Activated T-cell treated with anti-CD3 and anti-CD28 coated beads, Interleukin-2, amount 50 U/mL, for 72 hours (primary cell): ENCODE measurements around the gene PLD5. TPM values are rescaled to one million over a fixed set of nuclear protein-coding genes. Genes with fewer than 3 reads are reported as not detected.
"Not testable (repeated sequence)": the region's sequence is repeated elsewhere in the genome, so short reads cannot be mapped to it uniquely, and the experiment has no call there.

Source experiments
- ATAC-seq, 2 donors: fragments of 150-1000 bp; cut with Tn5 transposase; replicated peaks in 1 of 2; 2 replicates each; pipeline ENCODE4 v1.10.0; 2021; ENCODE audit warnings: moderate library complexity in 2 of 2, mild to moderate bottlenecking in 1 of 2
- DNase-seq, 2 donors: peaks; one replicate each; pipeline ENCODE4 v3.0.0; 2021 to 2022; ENCODE audit warnings: mixed read lengths in 1 of 2
- H3K27ac Mint-ChIP-seq: one replicate; pipeline ENCODE4 v1.8.0; 2022; ENCODE audit warnings: mild to moderate bottlenecking, moderate library complexity, mixed read lengths
- H3K27me3 Mint-ChIP-seq: one replicate; pipeline ENCODE4 v1.8.0; 2022; ENCODE audit warnings: low read depth, mixed read lengths
- H3K36me3 Mint-ChIP-seq, 2 donors: one replicate each; pipeline ENCODE4 v1.8.0; 2022; ENCODE audit warnings: mixed read lengths in 2 of 2, mild to moderate bottlenecking in 1 of 2; ENCODE audit not compliant: insufficient read depth in 2 of 2
- H3K4me1 Mint-ChIP-seq: one replicate; pipeline ENCODE4 v1.8.0; 2022; ENCODE audit warnings: low read depth, mixed read lengths
- H3K4me3 Mint-ChIP-seq, 2 donors: one replicate each; pipeline ENCODE4 v1.8.0; 2022; ENCODE audit warnings: mild to moderate bottlenecking in 2 of 2, mixed read lengths in 2 of 2, moderate library complexity in 2 of 2
- H3K9me3 Mint-ChIP-seq, 2 donors: one replicate each; pipeline ENCODE4 v1.8.0; 2022; ENCODE audit warnings: mixed read lengths in 2 of 2
- total RNA-seq, 2 donors: library from RNA; stranded (reverse); gene quantifications; one replicate each; pipeline ENCODE4 v1.2.3, GENCODE V29; 2022

The PLD5 gene
- total RNA-seq, 2 donors from 2014 or later, result not detected

DNA sequence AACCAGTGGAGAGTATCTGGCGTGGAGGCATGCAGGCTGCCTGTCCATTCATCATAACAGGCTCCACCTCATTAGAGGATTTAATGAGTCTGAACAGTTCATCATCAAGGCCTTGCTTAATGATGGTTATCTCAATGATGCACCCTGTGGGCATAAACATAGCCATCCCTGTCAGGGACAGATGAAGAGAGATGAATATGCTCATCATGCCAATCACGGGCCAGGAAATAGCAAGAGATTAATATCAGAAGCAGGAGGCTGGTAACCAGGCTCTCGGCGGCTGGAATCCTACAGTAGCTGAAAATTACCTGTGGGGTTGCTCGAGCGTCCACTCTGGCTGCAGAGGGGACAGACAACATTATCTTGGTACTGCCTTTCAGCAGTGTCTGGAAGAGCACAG lies 247.7 kb downstream of the PLD5 start:
- not testable (repeated sequence) for H3K4me1 Mint-ChIP-seq, H3K4me3 Mint-ChIP-seq, ATAC-seq, H3K27ac Mint-ChIP-seq, H3K36me3 Mint-ChIP-seq, H3K27me3 Mint-ChIP-seq, H3K9me3 Mint-ChIP-seq, DNase-seq

- DNase-seq, H3K36me3 Mint-ChIP-seq, H3K4me1 Mint-ChIP-seq, H3K4me3 Mint-ChIP-seq, H3K9me3 Mint-ChIP-seq, H3K27me3 Mint-ChIP-seq, ATAC-seq, H3K27ac Mint-ChIP-seq: not testable (repeated sequence)
Observed at GRCh38 chr1:242267004-242267403, 257.5 kb downstream of the PLD5 start.

GRCh38 chr1:242264419-242264818 lies 260.1 kb downstream of the PLD5 start:
- H3K9me3 Mint-ChIP-seq, H3K27ac Mint-ChIP-seq, H3K4me3 Mint-ChIP-seq, H3K27me3 Mint-ChIP-seq, DNase-seq, ATAC-seq, H3K4me1 Mint-ChIP-seq, H3K36me3 Mint-ChIP-seq: not testable (repeated sequence)

GRCh38 chr1:242245255-242245654 lies 279.2 kb downstream of the PLD5 start:
- no peak overlapping the region for H3K27ac Mint-ChIP-seq
- ATAC-seq, result no peak
- DNase-seq, result no peak
- no peaks in the 10 kb centered on the region for H3K27me3 Mint-ChIP-seq
- no peaks in the 10 kb centered on the region for H3K4me1 Mint-ChIP-seq
- H3K9me3 Mint-ChIP-seq, result peaks cover 0 to 2% of the 10 kb centered on the region in 2 donors
- no peak overlapping the region for H3K4me3 Mint-ChIP-seq
- no peaks in the 10 kb centered on the region for H3K36me3 Mint-ChIP-seq

GRCh38 chr1:242243472-242243871 lies 281.0 kb downstream of the PLD5 start:
- Mint-ChIP-seq H3K4me3 (peak overlapping the region in 1 of 2 donors; percentile 5), H3K4me1 (no peaks in the 10 kb centered on the region), H3K36me3 (no peaks in the 10 kb centered on the region), H3K27me3 (no peaks in the 10 kb centered on the region), H3K27ac (no peak overlapping the region), H3K9me3 (peaks cover 0 to 2% of the 10 kb centered on the region in 2 donors)
- DNase-seq (no peak), ATAC-seq (no peak)

DNA sequence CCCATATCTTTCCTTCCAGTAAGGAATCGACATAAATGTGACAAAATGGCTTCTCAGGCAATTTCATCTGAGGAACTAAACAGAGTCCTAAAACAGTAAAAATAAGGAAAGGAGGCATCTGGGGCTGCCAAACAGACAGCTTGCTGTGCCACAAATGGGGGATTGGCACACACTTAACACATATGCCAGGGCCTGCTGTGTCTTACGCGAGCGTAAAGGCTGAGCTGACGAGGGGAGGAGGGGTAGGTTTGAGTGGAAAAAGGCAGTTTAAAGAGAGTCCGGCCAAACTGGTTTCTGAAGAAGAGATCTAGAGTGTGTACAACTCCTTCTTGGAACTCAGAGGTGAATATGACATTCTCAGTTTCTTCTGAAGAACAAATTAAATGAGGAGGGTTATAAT lies 281.5 kb downstream of the PLD5 start:
- H3K4me3 Mint-ChIP-seq, result peak overlapping the region in 1 of 2 donors; percentile 5
- peaks cover 0 to 2% of the 10 kb centered on the region in 2 donors for H3K9me3 Mint-ChIP-seq
- no peaks in the 10 kb centered on the region for H3K27me3 Mint-ChIP-seq
- H3K27ac Mint-ChIP-seq, result no peak overlapping the region
- no peaks in the 10 kb centered on the region for H3K36me3 Mint-ChIP-seq
- ATAC-seq, result no peak
- no peak for DNase-seq
- H3K4me1 Mint-ChIP-seq, result no peaks in the 10 kb centered on the region

GRCh38 chr1:242241936-242242335 lies 282.6 kb downstream of the PLD5 start:
- no peak overlapping the region for H3K4me3 Mint-ChIP-seq

GRCh38 chr1:242240691-242241090 lies 283.8 kb downstream of the PLD5 start:
- DNase-seq, result no peak
- Mint-ChIP-seq H3K27me3 (no peaks in the 10 kb centered on the region), H3K36me3 (no peaks in the 10 kb centered on the region), H3K9me3 (no peaks in the 10 kb centered on the region), H3K4me1 (no peaks in the 10 kb centered on the region), H3K27ac (no peak overlapping the region), H3K4me3 (no peak overlapping the region)
- no peak for ATAC-seq

More at GRCh38 chr1:242241936-242242335, 282.6 kb downstream of the PLD5 start:
- Mint-ChIP-seq H3K27me3 (no peaks in the 10 kb centered on the region), H3K4me1 (no peaks in the 10 kb centered on the region), H3K36me3 (no peaks in the 10 kb centered on the region), H3K27ac (no peak overlapping the region), H3K9me3 (peaks cover 0 to 2% of the 10 kb centered on the region in 2 donors)
- ATAC-seq (no peak), DNase-seq (no peak)

GRCh38 chr1:242240077-242240476 lies 284.4 kb downstream of the PLD5 start:
- Mint-ChIP-seq H3K27me3 (no peaks in the 10 kb centered on the region), H3K4me3 (no peak overlapping the region), H3K9me3 (no peaks in the 10 kb centered on the region), H3K36me3 (no peaks in the 10 kb centered on the region), H3K27ac (no peak overlapping the region), H3K4me1 (no peaks in the 10 kb centered on the region)
- DNase-seq (no peak), ATAC-seq (no peak)

GRCh38 chr1:242239398-242239797 lies 285.1 kb downstream of the PLD5 start:
- Mint-ChIP-seq H3K36me3 (no peaks in the 10 kb centered on the region), H3K27me3 (no peaks in the 10 kb centered on the region), H3K4me3 (no peak overlapping the region), H3K4me1 (no peaks in the 10 kb centered on the region), H3K9me3 (no peaks in the 10 kb centered on the region), H3K27ac (no peak overlapping the region)
- no peak for DNase-seq
- ATAC-seq, result no peak

GRCh38 chr1:242237051-242237450 lies 287.4 kb downstream of the PLD5 start:
- ATAC-seq (no peak), DNase-seq (no peak)
- Mint-ChIP-seq H3K36me3 (no peaks in the 10 kb centered on the region), H3K9me3 (no peaks in the 10 kb centered on the region), H3K4me1 (no peaks in the 10 kb centered on the region), H3K27ac (no peak overlapping the region), H3K27me3 (no peaks in the 10 kb centered on the region), H3K4me3 (no peak overlapping the region)

- Mint-ChIP-seq H3K27ac (no peak overlapping the region), H3K27me3 (no peaks in the 10 kb centered on the region), H3K4me3 (no peak overlapping the region), H3K36me3 (no peaks in the 10 kb centered on the region), H3K4me1 (no peaks in the 10 kb centered on the region), H3K9me3 (peaks cover 0 to 3% of the 10 kb centered on the region in 2 donors)
- ATAC-seq (no peak), DNase-seq (no peak)
Observed at GRCh38 chr1:242228991-242229390, 295.5 kb downstream of the PLD5 start.

GRCh38 chr1:242225767-242226573 lies 298.5 kb downstream of the PLD5 start:
- Mint-ChIP-seq H3K27me3 (no peaks in the 10 kb centered on the region), H3K4me1 (no peaks in the 10 kb centered on the region), H3K4me3 (no peak overlapping the region), H3K9me3 (peaks cover 0 to 3% of the 10 kb centered on the region in 2 donors), H3K36me3 (no peaks in the 10 kb centered on the region), H3K27ac (no peak overlapping the region)
- ATAC-seq (no peak), DNase-seq (no peak)
